Measurements from ENCODE around the gene WAPL. TPM values are rescaled to one million over a fixed set of nuclear protein-coding genes. Genes with fewer than 3 reads are reported as not detected.
A peak's percentile ranks its signal among the peaks of the same experiment; 100 is the strongest.

Gene WAPL
- total RNA-seq, 6 experiments from 2014 or later: 30.7 to 37.1 (median 33.6) TPM

- TF ChIP-seq, protein P1, sequence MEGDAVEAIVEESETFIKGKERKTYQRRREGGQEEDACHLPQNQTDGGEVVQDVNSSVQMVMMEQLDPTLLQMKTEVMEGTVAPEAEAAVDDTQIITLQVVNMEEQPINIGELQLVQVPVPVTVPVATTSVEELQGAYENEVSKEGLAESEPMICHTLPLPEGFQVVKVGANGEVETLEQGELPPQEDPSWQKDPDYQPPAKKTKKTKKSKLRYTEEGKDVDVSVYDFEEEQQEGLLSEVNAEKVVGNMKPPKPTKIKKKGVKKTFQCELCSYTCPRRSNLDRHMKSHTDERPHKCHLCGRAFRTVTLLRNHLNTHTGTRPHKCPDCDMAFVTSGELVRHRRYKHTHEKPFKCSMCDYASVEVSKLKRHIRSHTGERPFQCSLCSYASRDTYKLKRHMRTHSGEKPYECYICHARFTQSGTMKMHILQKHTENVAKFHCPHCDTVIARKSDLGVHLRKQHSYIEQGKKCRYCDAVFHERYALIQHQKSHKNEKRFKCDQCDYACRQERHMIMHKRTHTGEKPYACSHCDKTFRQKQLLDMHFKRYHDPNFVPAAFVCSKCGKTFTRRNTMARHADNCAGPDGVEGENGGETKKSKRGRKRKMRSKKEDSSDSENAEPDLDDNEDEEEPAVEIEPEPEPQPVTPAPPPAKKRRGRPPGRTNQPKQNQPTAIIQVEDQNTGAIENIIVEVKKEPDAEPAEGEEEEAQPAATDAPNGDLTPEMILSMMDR (IDR thresholded peaks at IDR 0.05): no peak
- Mint-ChIP-seq H3K4me1 (ENCODE audit: low read depth) (peaks cover 15% of the 10 kb centered on the region), H3K36me3 (ENCODE audit: low read depth) (peaks cover 33% of the 10 kb centered on the region), H3K27ac (no peak overlapping the region), H3K27me3 (ENCODE audit: insufficient read depth) (no peaks in the 10 kb centered on the region; the same call in 1 of the 2 replicates), H3K4me3 (no peak overlapping the region), H3K9me3 (no peaks in the 10 kb centered on the region)
- no peak for DNase-seq
Measured at GRCh38 chr10:86449926-86450558, 71.5 kb downstream of the WAPL start.

GRCh38 chr10:86447432-86447831 lies 74.2 kb downstream of the WAPL start:
- Mint-ChIP-seq H3K4me3 (no peak overlapping the region), H3K27me3 (ENCODE audit: insufficient read depth) (no peaks in the 10 kb centered on the region), H3K9me3 (no peaks in the 10 kb centered on the region), H3K27ac (peak overlapping the region; percentile 11), H3K36me3 (ENCODE audit: low read depth) (peaks cover 39% of the 10 kb centered on the region), H3K4me1 (ENCODE audit: low read depth) (peaks cover 36% of the 10 kb centered on the region)
- TF ChIP-seq, protein P1 (IDR thresholded peaks at IDR 0.05): no peak
- DNase-seq: no peak

DNA sequence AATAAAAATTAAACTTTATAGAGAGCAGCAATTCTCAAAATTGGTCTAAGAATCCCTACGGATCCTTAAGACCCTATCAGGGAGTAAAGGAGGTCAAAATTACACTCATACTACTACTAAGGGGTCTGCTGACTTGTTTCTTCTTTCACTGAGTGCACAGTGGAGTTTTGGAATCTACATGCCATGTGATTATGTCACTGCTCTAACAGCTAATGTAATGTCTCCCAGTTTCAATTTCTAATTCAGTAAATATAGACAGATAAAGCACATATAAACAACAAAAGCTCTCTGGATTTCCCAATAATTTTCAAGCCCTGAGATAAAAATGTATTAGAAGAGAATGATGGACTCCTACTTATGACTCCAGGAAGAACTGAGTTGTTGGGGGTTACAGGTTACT lies 74.6 kb downstream of the WAPL start:
- DNase-seq: no peak
- H3K4me1 Mint-ChIP-seq (ENCODE audit: low read depth): peaks cover 36% of the 10 kb centered on the region
- TF ChIP-seq, protein P1 (IDR thresholded peaks at IDR 0.05): no peak
- H3K27ac Mint-ChIP-seq: peak overlapping the region; percentile 11
- H3K27me3 Mint-ChIP-seq (ENCODE audit: insufficient read depth): no peaks in the 10 kb centered on the region
- no peak overlapping the region for H3K4me3 Mint-ChIP-seq
- H3K36me3 Mint-ChIP-seq (ENCODE audit: low read depth): peaks cover 39% of the 10 kb centered on the region
- H3K9me3 Mint-ChIP-seq: no peaks in the 10 kb centered on the region

DNA sequence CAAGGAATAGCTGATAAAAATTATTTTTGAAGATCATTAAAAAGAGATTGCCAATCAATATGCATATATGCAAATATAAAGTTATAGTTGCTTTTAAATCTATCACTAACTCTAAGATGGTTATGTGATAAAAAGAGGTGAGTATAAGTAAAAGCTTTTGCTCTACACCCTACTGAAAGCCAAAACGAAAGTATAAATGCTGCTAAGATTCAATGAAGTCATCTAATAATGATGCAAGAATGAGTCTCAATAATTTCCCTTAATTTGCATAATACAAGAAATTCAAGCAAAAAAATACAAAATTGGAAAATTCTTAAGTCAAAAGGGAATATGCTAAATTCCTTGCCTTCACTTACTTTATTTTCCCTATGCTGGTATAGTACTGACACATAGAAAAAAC lies 75.2 kb downstream of the WAPL start:
- TF ChIP-seq, protein P1 (IDR thresholded peaks at IDR 0.05): no peak
- peaks cover 41% of the 10 kb centered on the region for H3K36me3 Mint-ChIP-seq (ENCODE audit: low read depth)
- no peak overlapping the region for H3K4me3 Mint-ChIP-seq
- no peak for DNase-seq
- H3K9me3 Mint-ChIP-seq: no peaks in the 10 kb centered on the region
- peaks cover 39% of the 10 kb centered on the region for H3K4me1 Mint-ChIP-seq (ENCODE audit: low read depth)
- H3K27me3 Mint-ChIP-seq (ENCODE audit: insufficient read depth): no peaks in the 10 kb centered on the region
- no peak overlapping the region for H3K27ac Mint-ChIP-seq

DNA sequence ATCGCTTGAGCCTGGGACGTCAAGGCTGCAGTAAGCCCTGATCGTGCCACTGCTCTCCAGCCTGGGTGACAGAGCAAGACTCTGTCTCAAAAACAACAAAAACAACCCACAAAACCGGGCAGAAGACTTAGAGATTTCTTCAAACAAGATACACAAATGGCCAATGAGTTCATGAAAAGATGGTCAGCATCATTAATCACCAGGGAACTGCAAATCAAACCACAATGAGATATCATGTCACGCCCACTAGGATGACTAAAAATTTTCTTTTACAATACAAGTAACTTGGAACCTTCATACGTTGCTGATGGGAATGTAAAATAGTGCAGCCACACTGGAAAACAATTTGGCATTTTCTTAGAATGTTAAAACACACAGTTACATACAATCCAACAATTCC lies 77.7 kb downstream of the WAPL start:
- Mint-ChIP-seq H3K9me3 (no peaks in the 10 kb centered on the region), H3K27ac (no peak overlapping the region), H3K36me3 (ENCODE audit: low read depth) (peaks cover 47% of the 10 kb centered on the region), H3K4me1 (ENCODE audit: low read depth) (peaks cover 57% of the 10 kb centered on the region), H3K27me3 (ENCODE audit: insufficient read depth) (no peaks in the 10 kb centered on the region; the same call in none of the 2 replicates), H3K4me3 (no peak overlapping the region)
- TF ChIP-seq, protein P1 (IDR thresholded peaks at IDR 0.05): no peak
- DNase-seq: peak; percentile 7

Measured in HFFc6 (cell line).